SU-DHL-6 (cell line): ENCODE measurements around the gene NTNG1.

Source experiments
- H2AFZ ChIP-seq: fragments of 200-600 bp; sonication (generic); 2 replicates; pipeline ENCODE4 v1.6.1; 2014; ENCODE audit warnings: low read depth, mild to moderate bottlenecking, moderate library complexity, mixed read lengths, antibody characterized with exemption, low read length; ENCODE audit not compliant: severe bottlenecking
- H3F3A ChIP-seq: fragments of 200-600 bp; shearing (Covaris generic); 2 replicates; pipeline ENCODE4 v1.6.0; 2016; ENCODE audit warnings: antibody characterized with exemption, mild to moderate bottlenecking; ENCODE audit not compliant: insufficient read depth
- H3K27ac ChIP-seq: fragments of 200-600 bp; sonication (generic); 2 replicates; pipeline ENCODE4 v1.5.1; 2016; ENCODE audit warnings: low read depth, mild to moderate bottlenecking, low read length, moderate library complexity, mixed read lengths
- H3K27me3 ChIP-seq: fragments of 200-600 bp; sonication (generic), shearing (Covaris generic); 2 replicates; pipeline ENCODE4 v1.6.0; 2014; ENCODE audit warnings: mild to moderate bottlenecking, low read length
- H3K36me3 ChIP-seq: fragments of 200-600 bp; sonication (generic); 2 replicates; pipeline ENCODE4 v1.6.1; 2014; ENCODE audit warnings: mild to moderate bottlenecking, low read length, mixed read lengths
- H3K4me2 ChIP-seq: fragments of 300-600, 200-600 bp; shearing (Covaris generic), sonication (generic); 2 replicates; pipeline ENCODE4 v1.6.0; 2014; ENCODE audit warnings: low read length, low read depth, mild to moderate bottlenecking; ENCODE audit not compliant: poor library complexity, severe bottlenecking
- H3K4me3 ChIP-seq: fragments of 200-600 bp; sonication (generic); 2 replicates; pipeline ENCODE4 v1.5.1; 2014; ENCODE audit warnings: antibody characterized with exemption, low read length, mild to moderate bottlenecking, mixed read lengths; ENCODE audit not compliant: insufficient read depth, poor library complexity, severe bottlenecking
- H3K79me2 ChIP-seq: fragments of 200-600 bp; sonication (generic); 2 replicates; pipeline ENCODE4 v1.6.1; 2014; ENCODE audit warnings: mild to moderate bottlenecking, low read length, moderate library complexity; ENCODE audit not compliant: insufficient read depth
- H3K9ac ChIP-seq: fragments of 200-600 bp; sonication (generic); 2 replicates; pipeline ENCODE4 v1.7.0; 2014; ENCODE audit warnings: mild to moderate bottlenecking, low read length
- H3K9me2 ChIP-seq: fragments of 200-600 bp; sonication (generic); replicated peaks from 2 replicates; pipeline ENCODE4 v1.6.1; 2014; ENCODE audit warnings: low read length; ENCODE audit not compliant: insufficient read depth
- H3K9me3 ChIP-seq: fragments of 200-600 bp; sonication (generic); 2 replicates; pipeline ENCODE4 v1.6.1; 2014; ENCODE audit warnings: low read length, mixed read lengths; ENCODE audit not compliant: insufficient read depth
- H4K20me1 ChIP-seq: fragments of 200-600 bp; sonication (generic); 2 replicates; pipeline ENCODE4 v1.6.1; 2014; ENCODE audit warnings: low read depth, mild to moderate bottlenecking, antibody characterized with exemption, low read length, moderate library complexity, mixed read lengths
- CTCF ChIP-seq: fragments of 200-600 bp; sonication (generic); IDR thresholded peaks from one replicate; pipeline ENCODE4 v1.5.1; 2017; ENCODE audit warnings: antibody characterized with exemption, mild to moderate bottlenecking, low read length, moderate library complexity; ENCODE audit not compliant: insufficient read depth, poor library complexity, severe bottlenecking
- EZH2phosphoT487 ChIP-seq: fragments of 200-600 bp; sonication (generic), shearing (Covaris generic); conservative IDR thresholded peaks from 2 replicates; pipeline ENCODE4 v1.6.1; 2018; ENCODE audit warnings: mild to moderate bottlenecking, antibody characterized with exemption, low read length, moderate library complexity, mixed read lengths

NTNG1 gene

DNA sequence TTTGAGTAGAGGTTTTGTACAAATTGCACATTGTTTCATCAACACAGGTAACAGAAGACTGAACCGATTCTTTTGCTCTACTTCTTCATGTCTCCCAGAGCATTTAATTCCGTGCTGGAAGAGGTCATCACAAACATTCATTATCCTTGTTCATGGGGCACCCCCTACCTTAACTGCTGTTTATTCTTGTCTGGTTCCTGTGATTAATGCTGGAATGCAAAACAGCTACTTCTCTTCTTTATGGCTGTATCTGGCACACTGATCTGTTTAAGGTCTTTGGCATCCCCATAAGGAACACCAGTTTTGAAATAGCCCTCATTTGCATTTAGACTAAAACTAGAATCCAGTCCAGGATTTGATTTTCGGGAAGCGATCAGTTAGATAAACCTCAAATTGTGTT, 42.2 kb downstream of the NTNG1 start:
- Histone ChIP-seq H3K27me3 (no peaks in the 10 kb centered on the region), H3K36me3 (no peaks in the 10 kb centered on the region), H3K4me3 (no peak overlapping the region), H3K79me2 (no peaks in the 10 kb centered on the region), H2AFZ (no peak overlapping the region), H3K9ac (no peak overlapping the region), H3K27ac (no peak overlapping the region), H4K20me1 (no peaks in the 10 kb centered on the region), H3F3A (no peaks in the 10 kb centered on the region), H3K9me2 (no peaks in the 10 kb centered on the region), H3K9me3 (no peaks in the 10 kb centered on the region), H3K4me2 (no peak overlapping the region)
- TF ChIP-seq CTCF, result no peak
- TF ChIP-seq EZH2phosphoT487, result no peak

DNA sequence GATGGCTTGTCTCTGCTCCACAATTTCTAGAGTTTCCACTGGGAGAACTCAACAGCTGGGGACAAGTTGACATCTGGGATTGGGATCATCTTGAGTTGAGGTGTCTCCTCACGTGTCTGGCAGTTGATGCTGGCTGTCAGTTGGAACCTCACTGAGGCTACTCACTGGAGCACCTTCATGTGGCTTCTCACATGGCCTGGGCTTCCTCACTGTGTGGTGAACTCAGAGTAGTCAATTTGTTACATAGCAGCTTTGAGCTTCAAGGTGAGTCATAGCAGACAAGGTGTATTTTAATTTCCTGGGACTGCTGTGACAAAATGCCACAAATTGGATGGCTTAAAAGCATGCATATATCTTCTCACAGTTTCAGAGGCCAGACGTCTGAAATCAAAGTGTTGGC, 44.0 kb downstream of the NTNG1 start:
- no peaks in the 10 kb centered on the region for H3K36me3 ChIP-seq
- H3K4me3 ChIP-seq, result no peak overlapping the region
- H3F3A ChIP-seq, result no peaks in the 10 kb centered on the region
- H3K9me3 ChIP-seq, result no peaks in the 10 kb centered on the region
- no peak overlapping the region for H3K4me2 ChIP-seq
- no peak overlapping the region for H3K27ac ChIP-seq
- no peaks in the 10 kb centered on the region for H3K27me3 ChIP-seq
- TF ChIP-seq EZH2phosphoT487 (no peak), CTCF (no peak)
- H4K20me1 ChIP-seq, result no peaks in the 10 kb centered on the region
- no peaks in the 10 kb centered on the region for H3K79me2 ChIP-seq
- H3K9ac ChIP-seq, result no peak overlapping the region
- no peak overlapping the region for H2AFZ ChIP-seq
- no peaks in the 10 kb centered on the region for H3K9me2 ChIP-seq

DNA sequence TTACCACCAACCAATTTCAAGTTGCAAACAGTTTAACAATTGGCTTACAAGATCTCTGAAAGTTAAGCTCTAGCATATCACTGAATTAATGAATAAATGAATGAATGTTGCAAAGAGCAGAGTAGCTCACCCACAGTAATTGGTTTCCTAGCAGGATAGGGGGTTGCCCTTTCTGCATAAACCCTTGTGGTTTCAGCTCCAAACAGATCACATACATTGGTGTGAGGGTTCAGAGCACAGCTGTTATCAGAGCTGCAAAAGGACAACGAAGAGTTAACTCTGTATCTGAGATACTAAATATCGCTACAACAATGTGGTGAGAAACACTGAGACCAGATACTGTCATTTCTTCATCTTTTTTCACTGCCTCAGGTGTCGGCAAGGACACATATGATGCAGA, 46.6 kb downstream of the NTNG1 start:
- no peak overlapping the region for H3K4me2 ChIP-seq
- H2AFZ ChIP-seq, result no peak overlapping the region
- no peaks in the 10 kb centered on the region for H3K9me2 ChIP-seq
- H3K36me3 ChIP-seq, result no peaks in the 10 kb centered on the region
- no peaks in the 10 kb centered on the region for H3F3A ChIP-seq
- H3K9me3 ChIP-seq, result no peaks in the 10 kb centered on the region
- H4K20me1 ChIP-seq, result no peaks in the 10 kb centered on the region
- H3K27me3 ChIP-seq, result no peaks in the 10 kb centered on the region
- H3K4me3 ChIP-seq, result no peak overlapping the region
- no peak overlapping the region for H3K27ac ChIP-seq
- H3K9ac ChIP-seq, result no peak overlapping the region
- no peaks in the 10 kb centered on the region for H3K79me2 ChIP-seq
- TF ChIP-seq EZH2phosphoT487 (no peak), CTCF (no peak)

GRCh38 chr1:107188160-107188559, 47.3 kb downstream of the NTNG1 start:
- Histone ChIP-seq H3K9ac (no peak overlapping the region), H3K27ac (no peak overlapping the region), H3K4me3 (no peak overlapping the region), H3K36me3 (no peaks in the 10 kb centered on the region), H3F3A (no peaks in the 10 kb centered on the region), H3K9me3 (no peaks in the 10 kb centered on the region), H3K4me2 (no peak overlapping the region), H3K79me2 (no peaks in the 10 kb centered on the region), H3K9me2 (no peaks in the 10 kb centered on the region), H4K20me1 (no peaks in the 10 kb centered on the region), H3K27me3 (no peaks in the 10 kb centered on the region), H2AFZ (no peak overlapping the region)
- TF ChIP-seq EZH2phosphoT487 (no peak), CTCF (no peak)
